Esophagus mucosa (tissue), 1 donor: ENCODE results near the gene PCGF3. TPM values are rescaled to one million over a fixed set of nuclear protein-coding genes. Genes with fewer than 3 reads are reported as not detected.
A peak's percentile ranks its signal among the peaks of the same experiment; 100 is the strongest.
"Not testable (repeated sequence)": the region's sequence is repeated elsewhere in the genome, so short reads cannot be mapped to it uniquely, and the experiment has no call there.

Experiments
- ATAC-seq: fragments of 200-7000 bp; cut with Tn5 transposase; one replicate; pipeline ENCODE4 v1.9.1; 2020
- total RNA-seq: library from RNA; stranded (reverse); gene quantifications from one replicate; pipeline ENCODE4 v1.2.4, GENCODE V29; 2023
- donor health status: DM: yes; HTN: yes; CAD: no.

Gene PCGF3
- total RNA-seq, 1 donor from 2014 or later: 30.5 TPM

DNA sequence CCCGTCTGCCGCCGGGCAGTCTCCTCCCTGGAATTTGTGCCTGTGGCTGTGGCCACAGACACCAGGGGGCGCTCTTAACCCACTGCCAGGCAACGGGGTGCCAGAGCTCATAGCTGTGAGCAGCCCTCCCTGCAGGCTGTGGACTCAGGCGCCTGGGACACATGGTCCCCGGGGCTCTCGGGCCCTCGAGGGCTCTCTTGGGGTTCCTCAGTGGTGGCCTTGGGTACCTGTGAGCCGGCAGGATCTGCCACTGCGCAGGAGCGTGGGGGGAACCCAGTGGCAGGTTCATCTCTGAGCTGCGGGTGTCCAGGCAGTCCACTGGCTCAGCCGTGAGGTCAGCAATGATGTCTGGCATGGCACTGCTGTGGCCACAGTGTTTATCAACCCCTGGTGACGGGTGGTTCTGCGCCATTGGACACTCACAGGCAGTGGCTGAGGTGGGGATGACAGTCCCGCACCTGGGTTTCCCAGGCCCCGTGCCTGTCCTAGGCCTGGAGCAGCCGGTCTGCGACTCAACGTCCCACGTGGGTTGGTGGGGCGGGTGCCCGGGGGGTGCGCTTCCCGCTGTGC lies 37.2 kb downstream of the PCGF3 start:
- ATAC-seq: peak; percentile 90

DNA sequence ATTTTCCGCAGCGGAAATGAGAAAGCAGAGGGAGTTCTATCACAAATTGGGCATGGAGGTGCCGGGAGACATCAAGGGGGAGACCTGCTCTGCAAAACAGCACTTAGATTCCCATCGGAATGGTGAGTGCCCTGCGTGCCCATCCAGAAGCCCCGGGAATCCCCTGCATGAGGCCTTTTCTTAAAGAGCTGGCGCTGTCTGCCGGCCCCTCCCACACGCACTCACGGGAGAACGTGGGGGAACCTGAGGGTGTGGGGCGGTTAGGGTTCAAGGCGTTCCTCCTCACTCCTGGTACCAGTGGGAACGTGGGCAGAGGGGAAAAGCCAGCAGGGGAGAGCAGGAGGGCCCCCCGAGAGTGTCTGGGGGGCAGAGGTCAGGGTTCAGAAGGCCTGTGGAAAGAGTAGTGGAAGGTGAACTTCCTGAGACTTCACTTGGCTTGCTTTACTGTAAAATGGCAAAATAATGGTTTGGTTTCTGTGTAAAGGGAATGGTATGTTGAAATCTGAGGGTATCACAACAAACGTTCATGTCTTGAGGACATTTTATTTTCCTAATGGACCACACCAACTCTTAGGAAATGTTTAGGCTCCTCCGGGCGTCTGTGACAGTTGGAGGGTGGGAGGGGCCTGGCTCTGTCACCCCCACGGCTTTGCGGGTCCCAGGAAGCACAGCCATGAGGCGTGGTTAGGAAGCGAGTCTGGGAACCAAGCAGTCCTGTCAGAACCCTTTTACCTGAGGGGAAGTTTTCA lies 38.0 kb downstream of the PCGF3 start:
- ATAC-seq: no peak

- no peak for ATAC-seq
Observed at GRCh38 chr4:744212-744841, 38.7 kb downstream of the PCGF3 start.

GRCh38 chr4:747546-748170 lies 42.0 kb downstream of the PCGF3 start:
- ATAC-seq: no peak

- no peak for ATAC-seq
Observed at GRCh38 chr4:748461-748860, 42.8 kb downstream of the PCGF3 start.

DNA sequence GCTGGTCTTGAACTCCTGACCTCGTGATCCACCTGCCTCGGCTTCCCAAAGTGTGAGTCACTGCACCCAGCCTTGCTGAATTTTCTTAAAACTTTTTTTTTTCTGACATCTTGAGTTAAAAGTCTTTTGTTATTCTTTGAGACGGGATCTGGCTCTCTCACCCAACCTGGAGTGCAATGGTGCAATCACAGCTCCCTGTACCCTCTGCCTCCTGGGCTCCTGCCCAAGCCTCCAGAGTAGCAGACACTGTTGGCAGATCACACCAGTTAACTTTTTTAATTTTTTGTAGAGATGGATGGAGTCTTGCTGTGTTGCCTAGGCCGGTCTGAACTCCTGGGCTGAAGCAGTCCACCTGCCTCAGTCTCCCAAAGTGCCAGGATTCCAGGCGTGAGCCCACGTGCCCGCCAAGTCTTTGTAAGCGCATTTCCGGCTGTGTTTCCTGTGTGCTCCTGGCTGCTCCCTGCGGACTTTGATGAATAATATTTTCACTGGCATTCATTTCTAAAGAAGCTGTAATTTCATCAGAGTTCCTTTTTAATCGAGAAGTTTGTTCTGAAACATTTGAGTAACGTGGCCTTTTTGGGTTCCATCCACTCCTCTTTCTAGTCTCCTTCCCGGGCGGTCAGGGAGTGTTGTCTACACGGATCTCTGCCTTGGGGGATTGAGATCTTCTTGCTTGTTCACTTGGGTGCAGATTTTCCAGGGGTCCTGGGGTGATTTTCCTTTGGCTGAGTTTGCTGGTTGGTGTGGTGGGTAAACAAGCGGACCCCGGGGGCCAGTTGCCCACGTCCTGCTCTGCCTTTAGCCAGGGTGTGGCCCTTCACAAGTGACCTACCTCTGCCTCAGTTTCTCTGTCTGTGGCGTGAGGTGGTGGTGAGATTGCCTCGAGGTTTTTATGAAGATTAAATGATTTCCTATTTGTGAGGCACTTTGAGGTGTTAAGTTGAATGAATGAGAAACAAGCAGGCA lies 44.4 kb downstream of the PCGF3 start:
- peak; percentile 55 for ATAC-seq

DNA sequence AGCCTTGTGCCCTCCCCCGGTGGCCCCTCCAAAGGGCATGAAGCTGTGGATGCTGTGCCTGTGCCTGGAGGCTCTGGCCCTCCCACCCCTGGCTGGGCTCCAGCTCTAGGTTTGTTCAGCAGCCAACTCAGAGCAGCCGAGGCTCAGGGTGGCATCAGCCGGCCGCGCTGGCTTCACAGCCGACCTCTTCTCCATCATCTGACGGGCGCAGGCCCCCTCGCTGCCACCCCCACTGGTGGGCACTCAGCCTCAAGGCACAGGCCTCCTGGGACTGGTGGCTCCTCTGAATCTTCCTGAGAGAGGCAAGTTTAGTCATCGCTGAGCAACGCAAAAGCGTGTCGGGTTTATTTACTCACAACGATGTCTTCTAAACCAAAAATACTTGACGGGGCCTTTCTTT lies 46.0 kb downstream of the PCGF3 start:
- ATAC-seq: no peak

DNA sequence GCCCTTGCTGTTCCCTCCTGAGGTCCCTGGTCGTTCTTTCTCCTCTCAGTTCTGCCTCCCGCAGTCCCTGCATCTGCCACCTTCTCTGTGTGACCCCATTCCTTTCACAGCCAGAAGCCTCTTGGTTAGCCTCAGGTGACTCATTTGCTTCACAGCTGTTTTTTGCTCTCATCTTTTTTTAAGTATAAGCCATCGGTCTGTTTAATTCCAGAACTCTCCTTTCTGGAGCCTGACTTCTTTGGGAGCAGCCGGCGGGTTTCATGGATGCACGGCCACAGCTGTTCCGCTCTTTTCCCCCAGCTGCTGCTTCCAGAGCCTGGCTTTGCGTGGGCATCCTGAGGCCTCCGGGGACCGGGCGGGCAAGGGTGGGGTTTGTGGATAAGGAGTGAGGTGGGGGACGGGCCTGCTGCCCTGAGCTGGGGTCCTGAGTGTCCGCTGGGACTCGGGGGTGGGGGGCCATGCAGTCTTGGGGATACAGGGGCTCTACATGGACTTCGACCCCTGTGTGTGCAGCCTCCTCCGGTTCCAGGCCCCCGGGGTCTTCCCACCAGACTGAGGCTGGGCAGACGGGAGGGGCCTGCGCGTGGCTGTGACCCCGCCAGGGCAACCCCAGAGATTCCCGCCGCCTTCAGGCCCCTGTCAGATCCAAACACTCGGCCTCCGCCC lies 46.7 kb downstream of the PCGF3 start:
- ATAC-seq: peak; percentile 5

DNA sequence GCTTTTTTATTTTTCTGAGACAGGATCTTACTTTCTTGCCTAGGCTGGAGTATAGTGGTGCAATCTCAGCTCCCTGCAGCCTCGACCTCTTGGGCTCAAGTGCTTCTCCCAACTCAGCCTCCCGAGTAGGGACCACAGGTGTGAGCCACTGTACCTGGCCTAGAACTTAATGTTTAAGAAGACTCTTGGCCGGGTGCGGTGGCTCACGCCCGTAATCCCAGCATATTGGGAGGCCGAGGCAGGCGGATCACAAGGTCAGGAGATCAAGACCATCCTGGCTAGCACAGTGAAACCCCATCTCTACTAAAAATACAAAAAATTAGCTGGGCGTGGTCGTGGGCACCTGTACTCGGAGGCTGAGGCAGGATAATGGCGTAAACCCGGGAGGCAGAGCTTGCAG lies 47.6 kb downstream of the PCGF3 start:
- ATAC-seq: not testable (repeated sequence)

DNA sequence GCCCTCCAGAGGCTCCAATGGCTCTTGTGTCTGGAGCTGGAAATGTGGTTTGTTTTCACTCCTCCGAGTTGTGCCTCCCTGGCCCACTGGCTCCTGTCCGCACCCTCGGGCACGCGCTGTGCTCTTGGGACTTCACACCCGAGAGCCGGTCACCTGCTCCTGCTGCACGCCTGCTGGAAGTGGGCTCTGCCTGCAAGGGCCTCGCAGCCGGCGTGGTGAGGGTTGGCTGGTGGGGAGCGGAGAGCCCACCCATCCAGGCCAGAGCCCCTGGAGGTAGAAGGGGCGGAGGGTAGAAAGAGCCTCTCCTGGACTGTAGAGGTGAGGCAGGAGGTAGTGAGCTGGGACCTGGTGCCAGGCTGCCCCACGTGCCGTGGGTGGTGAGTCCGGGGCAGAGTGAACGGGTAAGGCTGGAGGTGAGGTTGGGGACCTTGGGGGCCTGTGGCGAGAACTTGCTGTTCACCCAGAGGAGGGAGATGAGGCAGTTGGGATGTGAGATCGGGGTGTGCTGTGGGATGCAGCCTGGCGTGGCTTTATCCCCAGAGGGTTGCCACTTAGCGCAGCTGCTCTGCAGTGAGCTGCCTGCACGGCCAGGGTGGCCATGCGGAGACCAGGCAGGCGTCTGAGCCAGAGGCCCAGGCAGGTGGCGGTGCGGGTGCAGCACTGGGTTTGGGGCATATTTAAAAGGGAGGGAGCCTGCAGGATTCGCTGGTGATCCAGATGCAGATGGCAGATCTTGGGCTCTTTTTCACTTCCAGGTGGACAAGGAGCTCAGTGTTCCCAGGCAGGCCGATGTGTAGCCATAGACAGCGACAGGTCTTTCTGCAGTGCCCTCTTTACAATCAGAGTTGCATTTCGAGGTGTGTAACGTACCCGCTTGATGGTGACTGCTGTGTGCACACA lies 48.8 kb downstream of the PCGF3 start:
- ATAC-seq: peak; percentile 16

GRCh38 chr4:757111-757510 lies 51.5 kb downstream of the PCGF3 start:
- ATAC-seq: no peak

GRCh38 chr4:759810-760209 lies 54.2 kb downstream of the PCGF3 start:
- ATAC-seq: not testable (repeated sequence)

DNA sequence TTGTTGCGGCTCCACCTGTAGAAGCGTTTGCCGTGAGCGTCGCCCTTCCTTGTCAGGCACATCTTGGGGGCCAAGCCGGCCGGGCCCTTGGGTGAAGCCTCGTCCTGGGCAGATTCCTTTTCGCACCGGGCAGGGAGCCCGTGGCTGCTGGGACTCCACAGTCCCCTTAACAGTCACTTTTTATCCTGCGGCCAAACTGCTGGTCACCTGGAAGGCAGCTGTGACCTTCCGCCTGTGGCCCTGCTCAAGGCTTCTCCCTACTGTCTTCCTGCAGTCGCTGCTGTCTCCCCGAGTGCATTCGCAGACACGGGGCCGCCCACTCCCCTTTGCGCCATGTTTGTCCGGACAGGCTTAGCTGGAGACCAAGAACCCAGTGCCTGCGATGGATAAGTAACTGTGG lies 55.0 kb downstream of the PCGF3 start:
- no peak for ATAC-seq

GRCh38 chr4:761086-761485 lies 55.5 kb downstream of the PCGF3 start:
- no peak for ATAC-seq

GRCh38 chr4:761739-762138 lies 56.1 kb downstream of the PCGF3 start:
- no peak for ATAC-seq

DNA sequence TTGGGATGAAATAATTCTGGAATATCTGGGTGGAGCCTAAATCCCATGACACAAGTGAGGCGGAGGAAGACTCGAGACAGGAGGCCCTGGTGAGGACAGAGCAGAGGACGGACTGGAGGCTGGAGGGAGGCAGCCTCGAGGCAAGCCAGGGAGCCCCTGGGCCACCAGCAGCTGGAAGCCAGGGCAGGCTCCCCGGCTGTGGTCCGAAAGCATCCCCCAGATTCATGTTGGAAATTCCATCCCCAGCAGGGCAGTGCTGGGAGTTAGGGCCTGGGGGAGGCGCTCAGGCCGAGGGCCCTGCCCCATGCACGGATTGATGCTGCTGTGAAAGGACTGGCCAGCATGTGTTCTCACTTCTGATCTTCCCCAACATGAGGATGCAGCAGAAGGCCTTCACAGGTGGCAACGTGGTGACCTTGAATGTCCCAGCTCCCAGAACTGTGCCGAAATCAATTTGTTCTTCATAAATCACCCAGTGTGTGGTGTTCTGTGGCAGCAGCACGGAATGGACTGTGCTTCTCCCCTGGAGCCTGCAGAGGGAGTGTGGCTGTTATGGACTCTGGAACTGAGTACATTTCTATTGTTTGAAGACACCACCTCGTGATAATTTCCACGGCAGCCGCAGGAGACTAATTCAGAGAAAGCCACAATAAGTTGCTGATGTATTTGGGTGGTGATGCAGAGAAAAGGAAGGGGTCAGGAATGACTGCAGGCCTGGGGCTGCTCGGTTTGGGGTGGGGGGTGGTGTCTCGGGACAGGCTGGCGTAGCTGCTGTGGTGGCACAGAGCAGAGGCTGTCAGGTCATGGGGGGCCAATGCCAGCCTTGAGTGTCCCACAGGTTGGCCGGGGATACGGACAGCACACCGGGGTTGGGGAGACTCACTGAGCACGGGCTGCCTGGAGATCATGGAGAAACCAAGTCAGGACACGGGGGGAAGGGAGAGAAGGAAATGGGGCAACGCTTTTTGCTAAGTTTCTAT lies 56.9 kb downstream of the PCGF3 start:
- no peak for ATAC-seq

DNA sequence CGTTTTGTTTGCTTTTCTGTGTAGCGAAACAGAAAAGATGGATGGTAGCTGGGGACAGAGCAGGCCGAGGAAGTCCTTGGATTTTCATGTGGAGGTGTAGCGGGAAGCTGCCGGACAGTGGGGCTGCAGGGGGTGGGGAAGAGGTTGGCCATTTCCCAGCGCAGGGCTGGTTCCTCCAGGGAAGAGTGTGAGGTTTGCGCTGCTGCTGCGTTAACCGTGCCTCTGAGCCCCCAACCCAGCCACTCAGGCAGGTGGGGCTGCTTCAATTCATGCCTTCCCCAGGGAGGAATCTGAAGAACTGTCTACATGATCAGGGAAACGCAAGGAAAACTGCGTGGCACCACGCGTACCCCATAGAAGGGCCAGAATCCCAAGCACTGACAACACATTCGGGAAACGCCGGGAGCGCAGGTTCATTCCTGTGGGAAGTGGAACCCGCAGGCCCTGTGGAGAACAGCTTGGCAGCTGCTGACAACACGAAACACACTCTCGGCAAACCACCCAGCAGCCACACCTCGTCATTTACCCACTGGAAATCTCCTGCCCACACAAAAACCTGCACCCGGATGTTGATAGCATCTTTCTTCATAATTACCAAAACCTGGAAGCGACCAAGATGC lies 57.7 kb downstream of the PCGF3 start:
- no peak for ATAC-seq

DNA sequence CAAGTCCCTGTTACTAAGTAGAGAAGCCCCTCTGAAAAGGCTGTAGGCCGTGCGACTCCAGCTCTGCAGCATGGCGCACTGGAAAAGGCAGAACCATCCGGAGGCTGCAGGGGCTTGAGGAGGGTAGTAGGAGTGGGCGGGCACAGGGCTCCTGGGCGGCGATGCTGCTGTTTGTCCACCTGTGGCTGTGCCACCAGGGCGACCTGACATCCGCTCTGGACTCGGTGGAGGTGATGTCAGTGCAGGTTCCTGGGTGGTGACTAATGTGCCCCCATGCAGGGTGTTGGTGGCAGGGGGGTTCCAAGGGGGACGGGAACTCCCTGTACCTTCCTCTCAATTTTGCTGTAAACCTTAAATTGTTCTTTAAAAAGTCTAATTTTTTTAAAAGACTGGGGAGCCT lies 58.3 kb downstream of the PCGF3 start:
- ATAC-seq: no peak
